GM19023 (cell line): ENCODE results near the gene SCYL3.
"Not testable (repeated sequence)": the region's sequence is repeated elsewhere in the genome, so short reads cannot be mapped to it uniquely, and the experiment has no call there.

Experiments used
- ATAC-seq: cut with Tn5 transposase; IDR thresholded peaks from one replicate; pipeline ENCODE4 v1.9.1; 2021; ENCODE audit warnings: mild to moderate bottlenecking, moderate library complexity; ENCODE audit not compliant: unreplicated experiment

The SCYL3 gene

GRCh38 chr1:169829671-169830070 lies 64.0 kb downstream of the SCYL3 start:
- ATAC-seq, result no peak

DNA sequence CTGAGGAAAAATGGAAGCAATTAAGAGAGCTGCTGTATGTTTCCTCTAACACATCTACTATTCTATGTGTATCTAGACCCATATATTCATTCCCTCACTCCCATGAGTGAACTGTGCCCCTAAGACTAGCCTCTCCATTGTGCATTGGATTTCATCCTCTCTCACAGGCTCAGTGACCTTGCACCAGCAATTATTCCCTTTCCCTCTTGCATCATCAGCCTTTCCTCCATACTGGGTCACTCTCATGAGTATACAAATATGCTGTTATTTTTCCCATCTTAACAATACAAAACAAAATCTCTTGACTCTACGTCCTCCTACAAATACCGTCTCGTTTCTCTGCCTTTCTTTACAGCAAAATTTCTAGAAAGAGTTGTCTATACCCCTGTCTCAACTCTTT lies 69.5 kb downstream of the SCYL3 start:
- no peak for ATAC-seq

DNA sequence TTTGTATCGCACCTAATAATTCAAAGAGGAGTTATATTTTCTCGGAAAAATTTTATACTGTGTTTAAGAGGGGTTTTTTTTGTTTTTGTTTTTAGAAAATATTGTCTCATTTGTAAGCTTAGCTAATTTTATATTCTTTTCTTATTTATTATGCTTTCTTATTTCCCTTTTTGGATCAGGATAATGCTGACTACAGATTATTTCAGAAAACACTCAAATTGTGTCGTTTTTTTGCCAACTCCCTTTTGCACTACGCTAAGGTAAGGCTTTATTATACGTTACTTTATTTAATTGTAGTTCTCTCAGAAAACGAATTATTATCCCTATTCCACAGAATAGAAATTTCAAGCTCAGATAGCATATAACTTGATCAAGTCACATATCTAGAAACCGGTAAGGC lies 72.2 kb downstream of the SCYL3 start:
- ATAC-seq, result no peak

DNA sequence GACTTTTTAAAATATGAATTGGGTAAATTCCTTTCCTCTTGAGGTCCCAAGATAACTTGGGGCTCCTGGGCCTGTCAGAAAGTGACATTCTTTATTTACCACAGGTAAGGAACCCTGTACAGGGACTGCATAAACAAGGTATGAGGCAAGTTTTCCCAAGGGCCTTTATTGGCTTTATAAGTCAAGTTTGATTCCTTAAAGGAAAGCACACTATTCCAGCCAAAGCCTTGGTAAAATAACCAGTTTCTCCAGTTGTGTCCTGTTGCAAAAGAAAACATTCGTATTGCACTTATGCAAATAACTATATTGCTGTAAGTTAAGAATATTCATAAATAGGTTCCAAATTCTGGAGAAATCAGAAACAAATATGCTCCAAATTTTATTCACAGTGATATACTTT lies 77.1 kb downstream of the SCYL3 start:
- ATAC-seq, result no peak

GRCh38 chr1:169814265-169814664 lies 79.4 kb downstream of the SCYL3 start:
- ATAC-seq, result no peak

GRCh38 chr1:169812131-169812530 lies 81.6 kb downstream of the SCYL3 start:
- no peak for ATAC-seq

DNA sequence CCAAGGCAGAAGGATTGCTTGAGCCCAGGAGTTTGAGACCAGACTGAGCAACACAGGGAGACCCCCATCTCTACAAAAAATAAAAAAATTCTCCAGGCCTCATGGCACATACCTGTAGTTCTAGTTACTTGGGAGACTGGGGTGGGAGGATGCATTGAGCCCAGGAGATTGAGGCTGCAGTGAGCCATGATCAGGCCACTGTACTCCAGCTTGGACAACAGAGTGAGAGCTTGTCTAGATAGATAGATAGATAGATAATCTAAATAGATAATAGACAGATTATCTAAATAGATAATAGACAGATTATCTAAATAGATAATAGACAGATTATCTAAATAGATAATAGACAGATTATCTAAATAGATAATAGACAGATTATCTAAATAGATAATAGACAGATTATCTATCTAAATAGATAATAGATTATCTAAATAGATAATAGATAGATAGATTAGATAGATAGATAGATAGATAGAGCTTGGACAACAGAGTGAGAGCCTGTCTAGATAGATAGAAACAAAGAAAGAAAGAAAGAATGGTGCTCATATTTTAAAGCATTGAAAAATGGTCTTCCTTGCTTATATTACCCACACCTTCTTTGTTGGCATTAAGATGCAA lies 82.2 kb downstream of the SCYL3 start:
- ATAC-seq, result not testable (repeated sequence)

- no peak for ATAC-seq
Observed at GRCh38 chr1:169809370-169810095, 84.2 kb downstream of the SCYL3 start.

- ATAC-seq, result no peak
Observed at GRCh38 chr1:169804941-169805340, 88.8 kb downstream of the SCYL3 start.

- ATAC-seq, result no peak
Observed at GRCh38 chr1:169802888-169803287, 90.8 kb downstream of the SCYL3 start.
